KMS-11 (cell line): ENCODE results near the gene TMEM238.
A peak's percentile ranks its signal among the peaks of the same experiment; 100 is the strongest.

Experiments used
- H2AFZ ChIP-seq: fragments of 200-600 bp; sonication (generic); 2 replicates; pipeline ENCODE4 v1.6.1; 2016; ENCODE audit warnings: antibody characterized with exemption, mixed run types, low read depth
- H3K27ac ChIP-seq: fragments of 200-600 bp; sonication (generic); 2 replicates; pipeline ENCODE4 v1.6.1; 2016; ENCODE audit warnings: mild to moderate bottlenecking, mixed run types
- H3K27me3 ChIP-seq: fragments of 200-600 bp; sonication (generic); 2 replicates; pipeline ENCODE4 v1.6.1; 2017; ENCODE audit warnings: mild to moderate bottlenecking, low read depth, mixed run types, moderate library complexity; ENCODE audit not compliant: insufficient read depth
- H3K36me3 ChIP-seq: fragments of 200-600 bp; sonication (generic); 2 replicates; pipeline ENCODE4 v1.6.1; 2017; ENCODE audit warnings: mild to moderate bottlenecking, mixed run types; ENCODE audit not compliant: insufficient read depth
- H3K4me1 ChIP-seq: fragments of 200-600 bp; sonication (generic); 2 replicates; pipeline ENCODE4 v1.6.1; 2016; ENCODE audit warnings: mild to moderate bottlenecking, low read depth, mixed run types; ENCODE audit not compliant: poor library complexity, severe bottlenecking
- H3K4me2 ChIP-seq: fragments of 200-600 bp; sonication (generic); 2 replicates; pipeline ENCODE4 v1.7.0; 2016; ENCODE audit warnings: mild to moderate bottlenecking, mixed run types
- H3K4me3 ChIP-seq: fragments of 200-600 bp; sonication (generic); IDR thresholded peaks from 2 replicates; pipeline ENCODE4 v1.6.1; 2017; ENCODE audit warnings: low read depth, low read length, mixed read lengths; ENCODE audit not compliant: insufficient read depth
- H3K79me2 ChIP-seq: fragments of 200-600 bp; sonication (generic); 2 replicates; pipeline ENCODE4 v1.6.1; 2016; ENCODE audit warnings: low read depth, mixed run types; ENCODE audit not compliant: insufficient read depth
- H3K9ac ChIP-seq: fragments of 200-600 bp; sonication (generic); 2 replicates; pipeline ENCODE4 v1.6.1; 2016; ENCODE audit warnings: mild to moderate bottlenecking, mixed run types
- H4K20me1 ChIP-seq: fragments of 200-600 bp; sonication (generic); 2 replicates; pipeline ENCODE4 v1.6.1; 2016; ENCODE audit warnings: mild to moderate bottlenecking, mixed run types; ENCODE audit not compliant: insufficient read depth
- TF ChIP-seq, protein P1 (sequence below): fragments of 200-600 bp; sonication (generic); conservative IDR thresholded peaks from 2 replicates; pipeline ENCODE4 v1.6.1; 2017; ENCODE audit warnings: low read depth, mild to moderate bottlenecking, antibody characterized with exemption, low read length, moderate library complexity, mixed read lengths

TMEM238 gene, protein sequence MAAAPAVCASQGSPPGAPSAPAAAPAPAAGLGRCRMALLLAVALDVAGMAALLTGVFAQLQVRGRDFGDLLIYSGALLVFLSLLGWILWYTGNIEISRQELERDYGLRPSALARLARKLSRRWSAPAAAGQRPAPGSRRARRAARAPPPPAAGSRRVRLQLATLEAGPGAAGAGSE

DNA sequence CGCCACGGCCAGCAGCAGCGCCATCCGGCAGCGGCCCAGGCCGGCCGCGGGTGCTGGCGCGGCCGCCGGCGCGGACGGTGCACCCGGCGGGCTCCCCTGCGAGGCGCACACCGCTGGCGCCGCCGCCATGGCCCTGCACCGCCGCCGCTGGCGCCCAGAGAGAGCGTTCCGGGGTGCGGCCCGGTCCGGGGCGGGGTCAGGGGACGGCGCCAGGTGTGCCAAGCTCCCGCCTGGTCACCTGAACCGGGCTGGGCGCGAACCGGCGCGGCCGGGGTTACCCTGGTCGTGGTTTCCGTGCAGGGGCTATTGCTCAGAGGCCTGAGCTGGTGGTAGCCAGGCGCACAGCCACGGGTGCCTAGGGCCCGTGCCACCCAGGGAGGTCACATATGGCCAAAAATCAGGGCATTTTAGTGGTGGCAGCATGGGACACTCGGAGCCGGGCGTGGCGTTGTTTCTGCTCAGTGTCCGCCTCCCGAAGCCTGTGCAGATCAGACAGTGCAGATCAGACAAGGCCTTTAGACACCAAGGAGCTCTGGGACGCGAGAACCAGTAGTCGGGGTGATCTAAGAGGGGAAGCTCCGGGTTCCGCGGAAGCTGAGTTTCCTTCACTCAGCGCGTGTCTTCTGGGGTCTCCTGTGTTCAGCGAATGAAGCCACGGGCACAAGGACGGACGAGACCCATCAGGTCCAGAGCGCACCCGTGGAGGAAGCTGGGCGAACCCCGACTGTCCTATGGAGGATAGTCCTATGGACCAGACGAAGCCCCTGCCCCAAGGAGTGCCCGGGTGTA lies at the start of gene TMEM238:
TMEM238 (minus strand) TSS at position 162 of the 789 bp plus-strand sequence; CDS start at position 129, 33 bp downstream.
- peak within 1 kb of the TSS; percentile 85 for H3K27ac ChIP-seq
- peak within 1 kb of the TSS; percentile 96 for H3K4me2 ChIP-seq

DNA sequence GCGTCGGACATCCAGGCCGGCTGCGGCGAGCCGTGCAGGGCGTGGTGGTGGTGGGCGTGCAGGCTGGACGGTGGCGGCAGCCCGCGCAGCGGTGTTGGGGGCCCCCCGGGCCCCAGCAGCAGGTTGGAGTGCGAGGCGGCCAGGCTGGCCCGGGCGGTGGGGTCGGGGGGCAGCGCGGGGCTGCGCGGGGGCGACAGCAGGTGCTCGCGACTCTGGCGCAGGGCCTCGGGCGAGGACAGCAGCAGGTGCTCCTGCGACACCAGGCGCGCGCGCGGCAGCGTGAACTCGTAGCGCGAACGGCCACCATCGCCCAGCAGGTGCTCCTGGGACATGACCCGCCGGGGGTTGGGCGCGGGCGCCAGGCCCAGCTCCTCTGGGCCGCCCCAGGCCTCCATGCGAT lies 49.2 kb upstream of the TMEM238 start:
- Histone ChIP-seq H3K36me3 (no peaks in the 10 kb centered on the region), H3K4me2 (no peak overlapping the region), H3K4me1 (peaks cover 2% of the 10 kb centered on the region), H3K27ac (no peak overlapping the region), H2AFZ (no peak overlapping the region), H3K79me2 (no peaks in the 10 kb centered on the region), H3K27me3 (peaks cover 39% of the 10 kb centered on the region), H3K4me3 (no peak overlapping the region), H4K20me1 (no peaks in the 10 kb centered on the region), H3K9ac (no peak overlapping the region)
- TF ChIP-seq, protein P1, sequence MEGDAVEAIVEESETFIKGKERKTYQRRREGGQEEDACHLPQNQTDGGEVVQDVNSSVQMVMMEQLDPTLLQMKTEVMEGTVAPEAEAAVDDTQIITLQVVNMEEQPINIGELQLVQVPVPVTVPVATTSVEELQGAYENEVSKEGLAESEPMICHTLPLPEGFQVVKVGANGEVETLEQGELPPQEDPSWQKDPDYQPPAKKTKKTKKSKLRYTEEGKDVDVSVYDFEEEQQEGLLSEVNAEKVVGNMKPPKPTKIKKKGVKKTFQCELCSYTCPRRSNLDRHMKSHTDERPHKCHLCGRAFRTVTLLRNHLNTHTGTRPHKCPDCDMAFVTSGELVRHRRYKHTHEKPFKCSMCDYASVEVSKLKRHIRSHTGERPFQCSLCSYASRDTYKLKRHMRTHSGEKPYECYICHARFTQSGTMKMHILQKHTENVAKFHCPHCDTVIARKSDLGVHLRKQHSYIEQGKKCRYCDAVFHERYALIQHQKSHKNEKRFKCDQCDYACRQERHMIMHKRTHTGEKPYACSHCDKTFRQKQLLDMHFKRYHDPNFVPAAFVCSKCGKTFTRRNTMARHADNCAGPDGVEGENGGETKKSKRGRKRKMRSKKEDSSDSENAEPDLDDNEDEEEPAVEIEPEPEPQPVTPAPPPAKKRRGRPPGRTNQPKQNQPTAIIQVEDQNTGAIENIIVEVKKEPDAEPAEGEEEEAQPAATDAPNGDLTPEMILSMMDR: no peak

More for the DNA sequence above, at the start of gene TMEM238:
- peaks cover 18% of the 10 kb centered on the region; the same call in 1 of the 2 replicates for H3K36me3 ChIP-seq
- H4K20me1 ChIP-seq: peaks cover 25% of the 10 kb centered on the region
- TF ChIP-seq, protein P1: no peak
- H2AFZ ChIP-seq: peak within 1 kb of the TSS; percentile 60
- no peaks in the 10 kb centered on the region for H3K27me3 ChIP-seq
- H3K4me1 ChIP-seq: peaks cover 38% of the 10 kb centered on the region
- H3K4me3 ChIP-seq: no peak within 1 kb of the TSS
- H3K79me2 ChIP-seq: peaks cover 48% of the 10 kb centered on the region
- peak within 1 kb of the TSS; percentile 84 for H3K9ac ChIP-seq

DNA sequence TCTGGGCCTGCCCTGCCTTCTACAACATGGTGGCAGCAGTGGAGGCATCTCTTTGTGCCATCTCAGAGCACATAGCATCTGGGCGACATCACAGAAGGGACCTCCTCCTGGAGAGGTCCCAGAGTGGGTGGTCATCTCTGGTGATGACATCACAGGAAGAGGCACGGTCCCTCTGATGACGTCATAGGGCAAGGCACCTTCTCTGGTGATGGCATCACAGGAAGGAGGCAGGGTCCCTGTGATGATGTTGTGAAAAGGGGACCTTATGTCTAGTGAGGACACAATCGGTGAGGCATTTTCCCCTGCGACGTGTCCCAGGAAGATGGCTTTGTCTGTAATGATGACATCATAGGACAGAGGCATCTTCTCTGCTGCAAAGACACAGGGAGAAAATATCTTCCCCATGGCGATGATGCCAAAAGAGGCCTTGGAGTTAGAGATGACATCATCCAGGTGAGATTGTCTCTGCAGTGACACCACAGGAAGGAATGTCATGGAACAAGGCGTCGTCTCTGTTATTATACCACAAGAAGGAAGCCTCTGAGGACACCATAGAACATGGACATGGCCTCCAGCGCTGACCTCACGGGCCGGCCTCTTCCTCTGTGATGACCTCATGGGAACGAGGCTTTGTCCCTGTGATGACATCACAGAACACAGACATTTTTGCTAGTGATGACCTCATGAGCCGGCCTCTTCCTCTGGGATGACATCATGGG lies 48.3 kb upstream of the TMEM238 start:
- H2AFZ ChIP-seq: no peak overlapping the region
- H3K79me2 ChIP-seq: no peaks in the 10 kb centered on the region
- TF ChIP-seq, protein P1: no peak

DNA sequence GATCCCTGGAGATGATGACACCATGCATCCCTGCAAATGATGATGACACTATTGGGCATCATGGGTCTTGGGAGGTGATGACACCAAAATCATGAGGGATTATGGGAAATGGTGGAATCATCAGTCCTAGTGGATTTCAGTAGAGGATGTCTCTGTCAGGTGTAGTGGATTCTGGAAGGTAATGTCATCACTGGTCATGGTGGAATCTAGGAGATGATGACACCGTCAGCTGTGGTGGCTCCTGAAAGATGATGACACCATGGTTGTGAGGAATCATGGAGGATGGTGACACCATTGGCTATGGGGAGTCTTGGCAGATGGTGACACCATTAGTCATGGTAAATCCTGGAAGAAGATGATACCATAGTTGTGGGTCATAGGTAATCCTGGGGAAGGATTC lies 47.1 kb upstream of the TMEM238 start:
- Histone ChIP-seq H4K20me1 (no peaks in the 10 kb centered on the region), H2AFZ (no peak overlapping the region), H3K4me3 (no peak overlapping the region), H3K27me3 (peaks cover 44% of the 10 kb centered on the region), H3K4me2 (no peak overlapping the region), H3K27ac (no peak overlapping the region), H3K4me1 (no peaks in the 10 kb centered on the region), H3K79me2 (no peaks in the 10 kb centered on the region), H3K9ac (no peak overlapping the region), H3K36me3 (no peaks in the 10 kb centered on the region)
- TF ChIP-seq, protein P1: no peak

More for the DNA sequence above, 48.3 kb upstream of the TMEM238 start:
- no peak overlapping the region for H3K27ac ChIP-seq
- H3K36me3 ChIP-seq: no peaks in the 10 kb centered on the region
- H3K4me2 ChIP-seq: no peak overlapping the region
- H3K9ac ChIP-seq: no peak overlapping the region
- H4K20me1 ChIP-seq: no peaks in the 10 kb centered on the region
- peaks cover 40% of the 10 kb centered on the region for H3K27me3 ChIP-seq
- H3K4me3 ChIP-seq: no peak overlapping the region
- H3K4me1 ChIP-seq: peaks cover under 1% of the 10 kb centered on the region
